K562 (cell line): Measurements from ENCODE around the gene C2. TPM values are rescaled to one million over a fixed set of nuclear protein-coding genes. Genes with fewer than 3 reads are reported as not detected.

Experiments
- ATAC-seq: fragments of 200-7000 bp; cut with Tn5 transposase; 3 replicates; pipeline ENCODE4 v1.9.1; 2020; ENCODE audit warnings: moderate library complexity
- Bru-seq: library from RNA; stranded (reverse); fragments of 400-500 nt; gene quantifications from one replicate; lab custom pipeline; 2021; lab: Mats Ljungman, UMichigan
- BruChase-seq, 2 experiments: library from RNA; stranded (reverse); fragments of 400-500 nt; gene quantifications; one replicate each; lab custom pipeline; 2021; lab: Mats Ljungman, UMichigan
- BruUV-seq: library from RNA; stranded (reverse); fragments of 400-500 nt; replicated peaks from 2 replicates; lab custom pipeline; 2021; lab: Mats Ljungman, UMichigan
- CTCF ChIA-PET: fragments of 300-600 bp; formaldehyde crosslinking; extraction: SDS; loops from one replicate; lab custom pipeline; 2021; ENCODE audit warnings: low intra/inter-chr PET ratio; lab: Yijun Ruan, JAX
- POLR2A ChIA-PET: fragments of 300-600, 350-650 bp; sonication (Branson Sonifier 250); formaldehyde crosslinking; extraction: SDS; loops from one replicate; lab custom pipeline; 2021; ENCODE audit warnings: antibody characterized with exemption, inconsistent platforms; lab: Yijun Ruan, JAX
- DNase-seq, 4 experiments: peaks; one replicate each; pipeline versions ENCODE4 v3.0.0 to v3.0.0-alpha.2; 2011 to 2018; ENCODE audit warnings: low spot score in 3 of 4, mixed read lengths in 3 of 4; ENCODE audit errors: extremely low read depth in 1 of 4
- FAIRE-seq: peaks from 2 replicates; lab custom pipeline; 2011; peaks lifted over from hg19 to GRCh38; lab: Jason Lieb, UNC
- H2AFZ ChIP-seq: 2 replicates; pipeline ENCODE4 v1.6.0; 2011; ENCODE audit warnings: low read depth, low read length, control low read depth, inconsistent platforms
- H3K27ac ChIP-seq: fragments of 200-600 bp; 3 replicates; pipeline ENCODE4 v1.8.0; 2011; ENCODE audit warnings: low read depth, mild to moderate bottlenecking, control low read depth, inconsistent platforms, low read length, moderate library complexity, mixed read lengths; ENCODE audit errors: extremely low read depth
- H3K27me3 ChIP-seq, 2 experiments: fragments of 300-600 bp in 1 of 2; 2 replicates in 1 of 2; 3 replicates in 1 of 2; pipeline versions ENCODE4 v1.6.0 to v1.8.0; 2011; ENCODE audit warnings: inconsistent platforms in 2 of 2, low read length in 2 of 2, mild to moderate bottlenecking in 1 of 2, mixed read lengths in 1 of 2, moderate library complexity in 1 of 2; ENCODE audit not compliant: control insufficient read depth in 2 of 2, insufficient read depth in 2 of 2
- H3K36me3 ChIP-seq: fragments of 300-600 bp; 3 replicates; pipeline ENCODE4 v1.8.0; 2011; ENCODE audit warnings: mild to moderate bottlenecking, low read length, inconsistent platforms; ENCODE audit not compliant: control insufficient read depth, insufficient read depth
- H3K4me1 ChIP-seq, 2 experiments: fragments of 200-600 bp in 1 of 2; replicated peaks in 1 of 2; 2 replicates in 1 of 2; 3 replicates in 1 of 2; pipeline versions ENCODE4 v1.5.1 to v1.8.0; 2011; ENCODE audit warnings: inconsistent platforms in 2 of 2, low read length in 2 of 2, mild to moderate bottlenecking in 1 of 2, mixed read lengths in 1 of 2, moderate library complexity in 1 of 2; ENCODE audit not compliant: control insufficient read depth in 2 of 2, insufficient read depth in 2 of 2
- H3K4me2 ChIP-seq: 2 replicates; pipeline ENCODE4 v1.6.1; 2011; ENCODE audit warnings: low read length, control low read depth, inconsistent platforms, mixed read lengths; ENCODE audit not compliant: insufficient read depth
- H3K4me3 ChIP-seq: fragments of 200-600 bp; sonication (generic), shearing (Covaris generic); 2 replicates; pipeline ENCODE4 v1.5.1; 2016; ENCODE audit warnings: control low read depth, inconsistent platforms
- H3K79me2 ChIP-seq: fragments of 200-600 bp; 3 replicates; pipeline ENCODE4 v1.8.0; 2011; ENCODE audit warnings: low read length, inconsistent platforms; ENCODE audit not compliant: control insufficient read depth, insufficient read depth
- H3K9ac ChIP-seq, 2 experiments: 2 replicates each; pipeline versions ENCODE4 v1.6.0 to v1.6.1; 2011; ENCODE audit warnings: low read depth in 2 of 2, low read length in 2 of 2, control low read depth in 1 of 2, inconsistent platforms in 1 of 2, mild to moderate bottlenecking in 1 of 2, mixed read lengths in 1 of 2; ENCODE audit not compliant: insufficient read depth in 1 of 2
- H3K9me1 ChIP-seq: one replicate; pipeline ENCODE4 v1.6.0; 2011; ENCODE audit warnings: inconsistent platforms, mild to moderate bottlenecking, low read length, moderate library complexity; ENCODE audit not compliant: control insufficient read depth, insufficient read depth
- H3K9me3 ChIP-seq: replicated peaks from 2 replicates; pipeline ENCODE4 v1.5.1; 2011; ENCODE audit warnings: low read depth, low read length, inconsistent platforms; ENCODE audit not compliant: control insufficient read depth, insufficient read depth
- H4K20me1 ChIP-seq: replicated peaks from 2 replicates; pipeline ENCODE4 v1.6.1; 2011; ENCODE audit warnings: low read length, inconsistent platforms, mixed read lengths; ENCODE audit not compliant: control insufficient read depth, insufficient read depth
- AFF1 ChIP-seq, 2 experiments: fragments of 450-650 bp; IDR thresholded peaks; 2 replicates each; pipeline ENCODE4 v1.6.1; 2018; ENCODE audit warnings: mild to moderate bottlenecking in 2 of 2, low read depth in 1 of 2; ENCODE audit not compliant: partially characterized antibody in 2 of 2
- ARID3A ChIP-seq: IDR thresholded peaks from 2 replicates; pipeline ENCODE4 v1.6.1; 2012; ENCODE audit warnings: low read depth, low read length, improper control_type of control experiment, borderline replicate concordance
- ATF3 ChIP-seq, 2 experiments: fragments of 450-650 bp in 1 of 2; sonication (generic) in 1 of 2; formaldehyde crosslinking in 1 of 2; IDR thresholded peaks in 1 of 2; conservative IDR thresholded peaks in 1 of 2; 2 replicates each; pipeline versions ENCODE4 v1.6.1 to v1.8.1; 2016 to 2023; ENCODE audit warnings: mild to moderate bottlenecking in 2 of 2, moderate library complexity in 2 of 2, inconsistent platforms in 1 of 2, missing genetic modification reagents in 1 of 2
- GABPA ChIP-seq: fragments of 200-800 bp; sonication (Bioruptor generic); conservative IDR thresholded peaks from 2 replicates; pipeline ENCODE4 v1.6.1; 2016; ENCODE audit warnings: low read depth, missing genetic modification characterization, missing compliant biosample characterization
- NR2C1 ChIP-seq, 2 experiments: fragments of 450-650 bp; IDR thresholded peaks; 2 replicates each; pipeline ENCODE4 v1.6.1; 2017; ENCODE audit warnings: mild to moderate bottlenecking in 2 of 2, antibody characterized with exemption in 1 of 2, inconsistent platforms in 1 of 2, missing compliant biosample characterization in 1 of 2, missing genetic modification characterization in 1 of 2
- WGBS: fragments of 100-300 bp; shearing (Covaris generic); methylation state at CpG from one replicate; pipeline ENCODE4 v1.1.6; 2016; ENCODE audit warnings: low coverage, mixed read lengths; ENCODE audit not compliant: insufficient coverage; ENCODE audit errors: missing lambda C conversion rate; 5-methylcytosine and 5-hydroxymethylcytosine counted together
- in situ Hi-C: fragments of 300-500 bp; cut with MboI; formaldehyde crosslinking; loops from 4 replicates; pipeline ENCODE4 v1.15.0; 2018; ENCODE audit warnings: inconsistent platforms, mixed read lengths
- intact Hi-C: fragments of 100-400 bp; cut with micrococcal nuclease; formaldehyde crosslinking; loops from 2 replicates; pipeline ENCODE4 v1.14.2; 2022
- long read RNA-seq, 3 experiments: library from polyadenylated mRNA in 2 of 3; library from RNA in 1 of 3; unstranded in 2 of 3; stranded (forward) in 1 of 3; transcript quantifications; one replicate each; pipeline ENCODE4 v2.0.0, GENCODE V29; 2019 to 2022
- polyA minus RNA-seq, 3 experiments: library from RNA; depleted of rRNA, polyadenylated mRNA; stranded (reverse); fragments of >200 nt; gene quantifications; 2 replicates each; pipeline ENCODE4 v1.2.3, GENCODE V29; 2011
- polyA plus RNA-seq, 8 experiments: library from polyadenylated mRNA; depleted of rRNA in 4 of 8; stranded (reverse) in 5 of 8; unstranded in 3 of 8; fragments of >200 nt; fragmentation: Nextera tagmentation in 2 of 8; fragmentation: Illumina TruSeq in 1 of 8; extraction: Ambion mirVana in 2 of 8; extraction: Trizol in 1 of 8; gene quantifications; 2 replicates each; pipeline versions ENCODE4 v1.2.1 to v1.2.3, GENCODE V29; 2011 to 2014; ENCODE audit warnings: inconsistent platforms in 1 of 8, missing spikeins in 1 of 8
- total RNA-seq, 7 experiments: library from RNA; depleted of rRNA in 6 of 7; stranded (reverse); fragments of >200 nt in 6 of 7; fragmentation: Illumina TruSeq in 2 of 7; extraction: Trizol in 2 of 7; gene quantifications; 2 replicates each; pipeline versions ENCODE4 v1.2.1 to v1.2.3, GENCODE V29; 2011 to 2021; ENCODE audit warnings: low replicate concordance in 1 of 7

Gene C2
- total RNA-seq (2011; cell fraction: chromatin; rRNA removed; ENCODE audit: low replicate concordance): 0.81 and 1.5 TPM in 2 replicates
- 0.66 and 1.5 TPM in 2 replicates for total RNA-seq (2011; cell fraction: nucleolus; rRNA removed)
- total RNA-seq (2011; cell fraction: nucleoplasm; rRNA removed): 0.66 and 0.84 TPM in 2 replicates
- total RNA-seq (2014; rRNA removed): 0.05 and 0.20 TPM in 2 replicates
- total RNA-seq (2014; rRNA removed; fragmentation: Illumina TruSeq; extraction: Trizol): 0.40 TPM in 1 of 2 replicates, not detected in the other
- total RNA-seq (2015; rRNA removed; fragmentation: Illumina TruSeq; extraction: Trizol): 0.58 and 0.72 TPM in 2 replicates
- 1.1 and 1.2 TPM in 2 replicates for total RNA-seq (2021)
- 0.38 and 0.47 TPM in 2 replicates for polyA plus RNA-seq (2011; rRNA removed)
- 0.34 and 0.53 TPM in 2 replicates for polyA plus RNA-seq (2011; cell fraction: cytosol; rRNA removed)
- 0.46 and 0.76 TPM in 2 replicates for polyA plus RNA-seq (2011; cell fraction: nucleus; rRNA removed)
- polyA plus RNA-seq (2012): 0.44 and 4.6 TPM in 2 replicates
- 0.36 and 0.40 TPM in 2 replicates for polyA plus RNA-seq (2014; fragmentation: Illumina TruSeq; extraction: Trizol)
- under 1 TPM in 1 of 2 experiments, not detected in 1; 0.27 TPM for polyA plus RNA-seq (2014; fragmentation: Nextera tagmentation; extraction: Ambion mirVana)
- 0.11 and 0.28 TPM in 2 replicates for polyA plus RNA-seq (2014; rRNA removed)
- polyA minus RNA-seq (2011; rRNA and poly(A)+ RNA removed): 0.14 and 0.15 TPM in 2 replicates
- polyA minus RNA-seq (2011; cell fraction: cytosol; rRNA and poly(A)+ RNA removed): 1.2 TPM in 1 of 2 replicates, not detected in the other
- 0.13 and 0.44 TPM in 2 replicates for polyA minus RNA-seq (2011; cell fraction: nucleus; rRNA and poly(A)+ RNA removed)
- percentile 56 among the genes with signal in this experiment for Bru-seq, nascent RNA
- BruChase-seq, experiment 1, labeled RNA remaining after a 2-hour chase: percentile 47 among the genes with signal in this experiment
- BruChase-seq, experiment 2, labeled RNA remaining after a 6-hour chase: percentile 47 among the genes with signal in this experiment
- long read RNA-seq, experiment 1, partial matches to known transcripts: 0 of 2 reads
- long read RNA-seq, experiment 1, other reads (novel, unspliced or antisense): 2 of 2 reads
- long read RNA-seq, experiment 2: 0 reads
- long read RNA-seq, experiment 3, partial matches to known transcripts: 0 of 1 reads
- long read RNA-seq, experiment 3, other reads (novel, unspliced or antisense): 1 of 1 reads

DNA sequence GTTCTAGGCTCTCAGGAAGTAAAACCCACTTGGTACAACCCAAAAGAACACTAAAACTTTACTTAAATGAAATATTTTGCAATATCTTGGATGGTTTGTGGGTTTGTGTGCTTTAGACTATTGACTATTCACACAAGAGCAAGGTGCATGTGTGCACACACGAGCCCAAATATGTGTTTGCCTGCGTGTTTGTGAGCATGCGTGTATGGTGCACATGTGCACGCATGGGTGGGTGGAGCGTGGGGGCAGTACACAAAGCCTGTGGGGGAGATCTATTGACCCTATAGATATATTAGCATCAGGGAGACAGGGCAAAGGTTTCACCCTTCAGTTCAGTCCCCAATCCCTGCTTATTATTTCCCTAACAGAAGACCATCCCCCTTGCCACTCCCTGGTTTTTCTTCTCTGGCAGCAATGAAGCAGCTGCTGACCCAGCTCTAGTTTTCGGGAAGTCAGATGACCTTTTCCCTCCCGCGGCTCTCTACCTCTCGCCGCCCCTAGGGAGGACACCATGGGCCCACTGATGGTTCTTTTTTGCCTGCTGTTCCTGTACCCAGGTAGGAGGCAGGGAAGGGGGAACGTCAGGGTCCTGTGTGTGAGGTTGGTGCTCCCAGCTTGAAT, at the start of gene C2:
C2 (plus strand) TSS at position 476 of the 621 bp plus-strand sequence; CDS start at position 512, 36 bp downstream.
- no peak within 1 kb of the TSS for H3K4me3 ChIP-seq
- no peaks in the 10 kb centered on the region for H3K36me3 ChIP-seq
- H3K9me3 ChIP-seq: peaks cover 7% of the 10 kb centered on the region
- no peaks in the 10 kb centered on the region for H3K9me1 ChIP-seq
- peak within 1 kb of the TSS; percentile 88 for H2AFZ ChIP-seq
- ChIA-PET POLR2A (interaction anchor here (0.6 to 0.9 kb wide), 3 partner anchors 24 to 268 kb away, joined by 3 read pairs; no protein-coding TSS in a partner anchor), CTCF (no interaction called here)
- BruUV-seq: no TSS peak
- DNase-seq: no peak
- TF ChIP-seq ATF3 (IDR thresholded peaks at IDR 0.05): no peak
- no peak for TF ChIP-seq ATF3 (CRISPR knock-in tag; conservative IDR thresholded peaks at IDR 0.05)
- TF ChIP-seq AFF1 (IDR thresholded peaks at IDR 0.05; ENCODE audit: low read depth in 1 of 2, partially characterized antibody in 2 of 2): no peak
- TF ChIP-seq ARID3A: no peak
- TF ChIP-seq GABPA (tag): no peak
- no peak for TF ChIP-seq NR2C1 (IDR thresholded peaks at IDR 0.05)
- peak; percentile 39; the same call in 1 of the 2 replicates for TF ChIP-seq NR2C1 (tag; IDR thresholded peaks at IDR 0.05)
- H3K79me2 ChIP-seq: no peaks in the 10 kb centered on the region
- peak within 1 kb of the TSS in 1 of 2 experiments; percentile 72; a peak in 2 of 4 replicates for H3K9ac ChIP-seq
- no peak within 1 kb of the TSS; the same call in 2 of the 3 replicates for H3K27ac ChIP-seq
- H4K20me1 ChIP-seq: no peaks in the 10 kb centered on the region
- H3K4me1 ChIP-seq: peaks cover 6% of the 10 kb centered on the region in 2 experiments; a peak in 4 of 5 replicates
- intact Hi-C loops: no loop called here
- no peak for FAIRE-seq
- ATAC-seq: peak; percentile 51
- H3K4me2 ChIP-seq: peak within 1 kb of the TSS; percentile 35; the same call in 1 of the 2 replicates
- in situ Hi-C loops: no loop called here
- no peaks in the 10 kb centered on the region for H3K27me3 ChIP-seq
- WGBS: 40% methylated on average over 11 of the region's 11 CpGs
